GM19372 (cell line): Measurements from ENCODE around the gene PSMD13.

ENCODE experiments used
- ATAC-seq: cut with Tn5 transposase; IDR thresholded peaks from one replicate; pipeline ENCODE4 v1.9.1; 2021; ENCODE audit warnings: mild to moderate bottlenecking, low read depth, moderate library complexity; ENCODE audit not compliant: unreplicated experiment

Gene PSMD13

GRCh38 chr11:297051-297585 is 60.3 kb downstream of the PSMD13 start:
- no peak for ATAC-seq

GRCh38 chr11:297586-298405 is 61.0 kb downstream of the PSMD13 start:
- ATAC-seq = no peak

GRCh38 chr11:298406-299065 is 61.8 kb downstream of the PSMD13 start:
- no peak for ATAC-seq

GRCh38 chr11:299081-299891 is 62.5 kb downstream of the PSMD13 start, which contains the start of gene IFITM5:
TSS of gene IFITM5 (minus strand) at chr11:299526. CDS start at chr11:299490, 36 bp downstream.
- no peak for ATAC-seq

- no peak for ATAC-seq
Measured at GRCh38 chr11:299951-300735, 63.4 kb downstream of the PSMD13 start.
